Immature natural killer cell (primary cell): ENCODE results near the gene LCN10. TPM values are rescaled to one million over a fixed set of nuclear protein-coding genes. Genes with fewer than 3 reads are reported as not detected.
A peak's percentile ranks its signal among the peaks of the same experiment; 100 is the strongest.
"Not testable (repeated sequence)": the region's sequence is repeated elsewhere in the genome, so short reads cannot be mapped to it uniquely, and the experiment has no call there.

Experiments used
- DNase-seq, 3 donors: peaks; one replicate each; pipeline ENCODE4 v3.0.0; 2022; ENCODE audit warnings: mixed read lengths in 1 of 3
- H3K27ac Mint-ChIP-seq, 6 donors: one replicate each; pipeline ENCODE4 v1.8.0; 2020; ENCODE audit warnings: mixed read lengths in 6 of 6, mild to moderate bottlenecking in 5 of 6, inconsistent platforms in 4 of 6, moderate library complexity in 3 of 6
- H3K27me3 Mint-ChIP-seq, 3 donors: one replicate each; pipeline ENCODE4 v1.8.0; 2020 to 2021; ENCODE audit warnings: low read depth in 3 of 3, mild to moderate bottlenecking in 3 of 3, mixed read lengths in 3 of 3, moderate library complexity in 3 of 3, inconsistent platforms in 1 of 3
- H3K36me3 Mint-ChIP-seq, 3 donors: one replicate each; pipeline ENCODE4 v1.8.0; 2020; ENCODE audit warnings: mixed read lengths in 3 of 3, inconsistent platforms in 2 of 3, mild to moderate bottlenecking in 2 of 3
- H3K4me1 Mint-ChIP-seq, 2 donors: one replicate each; pipeline ENCODE4 v1.8.0; 2020; ENCODE audit warnings: inconsistent platforms in 2 of 2, mild to moderate bottlenecking in 2 of 2, mixed read lengths in 2 of 2, moderate library complexity in 1 of 2
- H3K4me3 Mint-ChIP-seq, 5 donors: one replicate each; pipeline ENCODE4 v1.8.0; 2020; ENCODE audit warnings: mild to moderate bottlenecking in 5 of 5, mixed read lengths in 5 of 5, inconsistent platforms in 3 of 5, moderate library complexity in 3 of 5
- H3K9me3 Mint-ChIP-seq, 6 donors: one replicate each; pipeline ENCODE4 v1.8.0; 2020; ENCODE audit warnings: mild to moderate bottlenecking in 6 of 6, mixed read lengths in 6 of 6, inconsistent platforms in 4 of 6, moderate library complexity in 3 of 6
- polyA plus RNA-seq, 3 donors: library from polyadenylated mRNA; unstranded; fragments of 300-500 nt; fragmentation: Illumina TruSeq; gene quantifications; one replicate each; pipeline ENCODE4 v1.2.3, GENCODE V29; 2021

The LCN10 gene
- polyA plus RNA-seq, 3 donors from 2014 or later = not detected

DNA sequence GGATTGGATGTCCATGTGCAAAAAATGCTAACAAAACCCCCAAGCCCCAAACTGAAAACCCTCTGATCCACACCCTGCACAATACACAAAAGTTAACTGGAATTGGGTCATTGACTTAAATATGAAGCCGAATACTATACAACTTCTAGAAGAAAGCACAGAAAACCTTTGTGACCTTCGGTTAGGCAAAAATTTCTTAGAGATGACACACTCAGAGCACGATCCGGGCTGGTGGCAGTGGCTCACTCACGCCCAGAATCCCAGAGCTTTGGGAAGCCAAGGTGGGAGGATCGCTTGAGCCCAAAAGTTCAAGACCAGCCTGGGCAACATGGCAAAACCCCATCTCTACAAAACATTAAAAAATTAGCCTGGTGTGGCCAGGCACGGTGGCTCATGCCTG, 32.2 kb downstream of the LCN10 start:
- H3K4me1 Mint-ChIP-seq = peaks cover 3 to 6% of the 10 kb centered on the region in 2 donors
- H3K27ac Mint-ChIP-seq = no peak overlapping the region
- no peaks in the 10 kb centered on the region for H3K36me3 Mint-ChIP-seq
- DNase-seq = no peak
- no peaks in the 10 kb centered on the region for H3K9me3 Mint-ChIP-seq
- peaks cover 8 to 10% (median 10%) of the 10 kb centered on the region in 3 donors for H3K27me3 Mint-ChIP-seq
- H3K4me3 Mint-ChIP-seq = no peak overlapping the region

DNA sequence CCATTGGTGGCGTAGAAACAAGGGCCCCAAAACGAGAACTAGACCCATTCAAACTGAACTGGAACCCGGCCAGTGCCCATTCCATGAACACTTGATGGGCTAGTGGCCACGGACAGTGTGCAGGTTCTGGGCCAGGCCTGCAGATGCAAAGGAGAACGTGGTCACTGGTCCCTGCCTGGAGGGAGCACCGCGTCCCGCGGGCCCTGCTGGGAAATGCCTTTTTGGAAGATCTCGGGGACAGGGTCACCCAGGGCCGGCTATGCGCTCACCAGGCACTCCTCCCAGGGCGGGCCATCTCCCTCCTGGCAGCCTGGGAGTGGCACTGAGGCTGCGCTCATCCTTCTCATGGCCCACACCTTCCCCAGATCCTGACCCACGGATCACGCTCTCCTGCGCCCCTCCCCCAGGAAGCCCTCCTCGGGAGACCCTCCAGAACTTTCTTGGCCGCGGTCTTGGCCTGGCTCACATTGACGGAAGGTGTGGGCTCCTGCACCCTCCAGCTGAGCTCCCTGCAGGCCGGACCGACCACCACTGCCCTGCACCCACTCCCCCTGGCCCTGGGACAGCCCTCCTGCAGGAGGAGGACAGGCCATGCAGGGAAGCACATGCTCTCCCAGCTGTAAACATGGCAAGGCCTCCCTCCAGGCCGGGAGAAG, 33.2 kb downstream of the LCN10 start:
- Mint-ChIP-seq H3K27ac (no peak overlapping the region), H3K27me3 (peaks cover 8 to 12% (median 10%) of the 10 kb centered on the region in 3 donors), H3K36me3 (no peaks in the 10 kb centered on the region), H3K9me3 (no peaks in the 10 kb centered on the region), H3K4me3 (no peak overlapping the region), H3K4me1 (peaks cover 3 to 6% of the 10 kb centered on the region in 2 donors)
- DNase-seq = no peak

- H3K4me3 Mint-ChIP-seq = no peak overlapping the region
- peaks cover 5 to 6% of the 10 kb centered on the region in 2 donors for H3K4me1 Mint-ChIP-seq
- H3K9me3 Mint-ChIP-seq = no peaks in the 10 kb centered on the region
- no peaks in the 10 kb centered on the region for H3K36me3 Mint-ChIP-seq
- peaks cover 8 to 14% (median 10%) of the 10 kb centered on the region in 3 donors for H3K27me3 Mint-ChIP-seq
- no peak overlapping the region for H3K27ac Mint-ChIP-seq
- no peak for DNase-seq
Observed at GRCh38 chr9:136707849-136708517, 34.8 kb downstream of the LCN10 start.

DNA sequence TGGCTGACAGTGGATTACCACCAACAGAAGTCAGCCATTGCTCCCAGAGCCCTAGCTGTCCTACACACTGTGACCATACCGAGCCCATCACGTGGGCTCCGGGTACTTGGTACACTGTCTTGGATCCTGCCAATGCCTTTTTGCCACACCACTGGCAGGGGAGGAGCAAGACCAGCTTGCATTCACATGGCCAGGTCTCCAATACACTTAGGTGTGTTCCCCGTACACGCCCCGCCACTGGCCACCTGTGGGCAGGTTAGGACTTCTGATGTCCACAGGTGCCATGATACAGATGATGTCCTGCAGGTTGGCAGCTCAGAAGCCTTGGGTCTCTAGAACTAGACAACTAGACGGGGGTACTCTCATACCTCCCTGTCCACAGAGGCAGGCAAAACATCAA, 35.7 kb downstream of the LCN10 start:
- H3K4me1 Mint-ChIP-seq = peaks cover 5 to 6% of the 10 kb centered on the region in 2 donors
- no peak for DNase-seq
- peaks cover 11 to 14% (median 14%) of the 10 kb centered on the region in 3 donors for H3K27me3 Mint-ChIP-seq
- no peaks in the 10 kb centered on the region for H3K9me3 Mint-ChIP-seq
- no peaks in the 10 kb centered on the region for H3K36me3 Mint-ChIP-seq
- no peak overlapping the region for H3K27ac Mint-ChIP-seq
- no peak overlapping the region for H3K4me3 Mint-ChIP-seq

- Mint-ChIP-seq H3K27ac (peak overlapping the region in 1 of 6 donors; percentile 80), H3K4me3 (no peak overlapping the region), H3K36me3 (no peaks in the 10 kb centered on the region), H3K27me3 (peaks cover 8 to 17% (median 15%) of the 10 kb centered on the region in 3 donors), H3K4me1 (peaks cover 9 to 14% of the 10 kb centered on the region in 2 donors), H3K9me3 (no peaks in the 10 kb centered on the region)
- no peak for DNase-seq
Observed at GRCh38 chr9:136705564-136705963, 37.2 kb downstream of the LCN10 start.

DNA sequence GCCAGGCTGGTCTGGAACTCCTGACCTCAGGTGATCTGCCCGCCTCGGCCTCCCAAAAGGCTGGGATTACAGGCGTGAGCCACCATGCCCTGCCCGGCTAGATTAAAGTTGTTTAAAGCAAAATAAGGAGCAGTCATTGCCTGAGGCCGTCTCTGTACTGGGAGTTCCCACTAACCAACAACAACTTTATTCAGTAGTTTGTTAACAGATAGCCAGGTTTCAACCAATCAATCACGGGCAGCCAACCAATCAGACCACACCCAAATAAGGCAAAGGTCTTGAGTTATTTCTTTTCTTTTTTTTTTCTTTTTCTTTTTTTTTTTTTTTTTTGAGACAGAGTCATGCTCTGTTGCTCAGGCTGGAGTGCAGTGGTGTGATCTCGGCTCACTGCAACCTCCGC, 38.0 kb downstream of the LCN10 start:
- H3K27ac Mint-ChIP-seq = peak overlapping the region in 1 of 6 donors; percentile 99
- not testable (repeated sequence) for H3K36me3 Mint-ChIP-seq, DNase-seq, H3K4me3 Mint-ChIP-seq, H3K9me3 Mint-ChIP-seq
- H3K27me3 Mint-ChIP-seq = peaks cover 11 to 19% (median 17%) of the 10 kb centered on the region in 3 donors
- peaks cover 9 to 17% of the 10 kb centered on the region in 2 donors for H3K4me1 Mint-ChIP-seq

DNA sequence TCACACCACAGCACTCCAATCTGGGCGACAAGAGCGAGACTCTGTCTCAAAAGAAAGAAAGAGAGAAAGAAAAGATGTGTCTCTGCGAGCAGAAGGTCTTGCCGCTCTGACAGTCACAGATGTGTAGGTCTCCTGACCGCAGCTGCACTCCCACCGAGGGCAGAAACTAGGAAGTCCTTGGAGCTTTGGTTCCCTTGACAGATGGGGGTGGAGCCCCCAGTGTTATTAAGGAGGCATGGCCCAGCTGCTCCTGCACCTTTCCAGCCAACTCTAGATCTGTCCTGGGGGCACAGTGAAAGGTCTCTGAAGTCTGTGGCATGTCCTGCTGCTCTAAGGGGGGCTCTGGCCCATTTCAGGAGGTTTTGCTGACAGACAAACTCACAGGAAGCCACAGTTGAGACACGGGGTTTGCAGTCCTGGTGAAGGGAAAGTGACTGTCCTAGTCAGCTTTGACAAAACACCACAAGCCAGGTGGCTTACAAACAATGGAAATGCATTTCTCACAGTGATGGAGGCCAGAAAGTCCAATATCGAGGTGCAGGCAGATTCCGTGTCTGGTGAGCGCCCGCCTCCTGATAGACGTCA, 39.4 kb downstream of the LCN10 start:
- H3K4me3 Mint-ChIP-seq = no peak overlapping the region
- no peaks in the 10 kb centered on the region for H3K36me3 Mint-ChIP-seq
- H3K4me1 Mint-ChIP-seq = peaks cover 9 to 19% of the 10 kb centered on the region in 2 donors
- peaks cover 13 to 21% (median 17%) of the 10 kb centered on the region in 3 donors for H3K27me3 Mint-ChIP-seq
- H3K9me3 Mint-ChIP-seq = no peaks in the 10 kb centered on the region
- DNase-seq = no peak
- H3K27ac Mint-ChIP-seq = peak overlapping the region in 4 of 6 donors; percentile 16 to 99 (median 46)

DNA sequence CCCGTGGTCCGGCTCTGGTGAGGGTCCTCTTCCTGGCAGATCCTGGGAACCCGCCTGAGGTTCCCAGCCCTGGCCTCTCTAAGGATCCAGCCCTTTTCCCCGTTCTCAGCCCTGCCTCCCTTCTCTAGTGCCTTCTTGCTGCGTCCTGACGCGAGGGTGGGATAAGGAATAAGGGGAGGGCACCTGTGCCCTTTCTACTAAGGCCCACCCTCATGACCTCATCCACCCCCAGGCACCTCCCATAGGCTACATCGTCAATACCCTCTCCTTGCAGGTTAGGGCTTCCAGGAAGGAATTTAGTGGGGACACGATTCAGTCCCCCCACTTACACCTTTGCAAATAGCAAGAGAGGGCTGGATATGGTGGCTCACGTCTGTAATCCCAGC, 41.1 kb downstream of the LCN10 start:
- H3K27me3 Mint-ChIP-seq = peaks cover 11 to 22% (median 21%) of the 10 kb centered on the region in 3 donors

GRCh38 chr9:136700959-136701667, 41.6 kb downstream of the LCN10 start:
- H3K36me3 Mint-ChIP-seq = no peaks in the 10 kb centered on the region

More for the DNA sequence above, 41.1 kb downstream of the LCN10 start:
- Mint-ChIP-seq H3K27ac (peak overlapping the region in 5 of 6 donors; percentile 87 to 99 (median 90)), H3K4me1 (peaks cover 9 to 19% of the 10 kb centered on the region in 2 donors), H3K9me3 (no peaks in the 10 kb centered on the region), H3K36me3 (no peaks in the 10 kb centered on the region), H3K4me3 (peak overlapping the region in 4 of 5 donors; percentile 59 to 87 (median 74))
- no peak for DNase-seq

DNA sequence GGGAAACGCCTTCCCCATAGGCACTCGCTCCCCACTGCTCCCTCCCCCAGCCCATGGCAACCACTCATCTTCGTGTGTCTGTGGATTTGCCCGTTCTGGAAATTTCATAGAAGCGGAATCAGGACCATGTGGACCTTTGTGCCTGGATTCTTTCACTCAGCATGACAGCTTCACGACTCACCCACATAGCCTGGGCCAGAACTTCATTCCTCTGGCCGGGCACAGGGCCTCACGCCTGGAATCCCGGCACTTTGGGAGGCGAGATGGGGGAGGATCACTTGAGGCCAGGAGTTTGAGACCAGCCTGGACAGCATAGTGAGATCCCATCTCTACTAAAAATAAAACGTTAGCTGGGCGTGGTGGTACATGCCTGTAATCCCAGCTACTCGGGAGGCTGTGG, 42.4 kb downstream of the LCN10 start:
- Mint-ChIP-seq H3K4me3 (no peak overlapping the region), H3K9me3 (no peaks in the 10 kb centered on the region), H3K4me1 (peaks cover 9 to 19% of the 10 kb centered on the region in 2 donors), H3K27ac (peak overlapping the region in 2 of 6 donors; percentile 92 to 99), H3K27me3 (peaks cover 10 to 29% (median 21%) of the 10 kb centered on the region in 3 donors), H3K36me3 (no peaks in the 10 kb centered on the region)
- no peak for DNase-seq

More at GRCh38 chr9:136700959-136701667, 41.6 kb downstream of the LCN10 start:
- DNase-seq = peak; percentile 53 to 80 (median 73)
- Mint-ChIP-seq H3K4me3 (peak overlapping the region in 4 of 5 donors; percentile 59 to 87 (median 80)), H3K27me3 (peaks cover 11 to 27% (median 21%) of the 10 kb centered on the region in 3 donors), H3K4me1 (peaks cover 9 to 19% of the 10 kb centered on the region in 2 donors), H3K9me3 (no peaks in the 10 kb centered on the region), H3K27ac (peak overlapping the region; percentile 17 to 99 (median 89))

DNA sequence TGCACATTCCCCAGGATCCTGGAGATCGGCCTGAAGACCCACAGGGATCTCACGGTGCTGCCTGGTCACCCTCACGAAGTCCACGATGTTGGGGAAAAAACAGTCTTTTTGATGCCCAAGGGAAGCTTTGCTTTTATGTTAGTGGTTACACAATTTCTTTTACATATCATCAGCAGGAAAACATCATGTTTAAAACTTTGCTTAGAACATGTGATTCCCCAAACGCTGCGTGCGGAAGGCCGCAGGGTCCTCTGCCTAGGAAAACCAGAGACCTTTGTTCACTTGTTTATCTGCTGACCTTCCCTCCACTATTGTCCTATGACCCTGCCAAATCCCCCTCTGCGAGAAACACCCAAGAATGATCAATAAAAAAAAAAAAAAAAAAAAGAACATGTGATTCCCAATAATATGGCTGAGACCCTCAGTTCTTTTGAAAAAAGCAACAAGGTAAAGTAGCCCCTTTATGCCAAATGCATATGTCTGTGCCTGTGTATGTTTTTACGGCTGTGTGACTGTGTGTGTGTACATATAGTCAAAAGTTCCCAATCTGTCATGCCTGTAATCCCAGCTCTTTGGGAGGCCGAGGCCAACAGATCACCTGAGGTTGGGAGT, 44.0 kb downstream of the LCN10 start:
- Mint-ChIP-seq H3K4me3 (no peak overlapping the region), H3K4me1 (peaks cover 9 to 19% of the 10 kb centered on the region in 2 donors), H3K27ac (peak overlapping the region in 2 of 6 donors; percentile 49 to 71), H3K9me3 (no peaks in the 10 kb centered on the region), H3K36me3 (no peaks in the 10 kb centered on the region), H3K27me3 (peaks cover 5 to 29% (median 21%) of the 10 kb centered on the region in 3 donors)
- DNase-seq = no peak

- no peaks in the 10 kb centered on the region for H3K36me3 Mint-ChIP-seq
- H3K27ac Mint-ChIP-seq = peak overlapping the region in 1 of 6 donors; percentile 71
- peaks cover 5 to 31% (median 21%) of the 10 kb centered on the region in 3 donors for H3K27me3 Mint-ChIP-seq
- H3K4me1 Mint-ChIP-seq = peaks cover 9 to 16% of the 10 kb centered on the region in 2 donors
- no peak overlapping the region for H3K4me3 Mint-ChIP-seq
- H3K9me3 Mint-ChIP-seq = no peaks in the 10 kb centered on the region
- DNase-seq = no peak
Observed at GRCh38 chr9:136697821-136698526, 44.8 kb downstream of the LCN10 start.
